CD8-positive, alpha-beta memory T cell (primary cell): ENCODE measurements around the gene GABBR1. TPM values are rescaled to one million over a fixed set of nuclear protein-coding genes. Genes with fewer than 3 reads are reported as not detected.

Experiments
- CTCF ChIA-PET: fragments of 350-600 bp; sonication (Branson Sonifier 250); formaldehyde crosslinking; loops from one replicate; lab custom pipeline; 2021; ENCODE audit warnings: antibody characterized with exemption; lab: Charles Lee
- POLR2A ChIA-PET: fragments of 350-600 bp; sonication (Branson Sonifier 250); formaldehyde crosslinking; loops from one replicate; lab custom pipeline; 2021; ENCODE audit warnings: antibody characterized with exemption; lab: Charles Lee
- DNase-seq, 5 donors: peaks; one replicate each; pipeline versions ENCODE4 v3.0.0 to v3.0.0-alpha.2; 2020 to 2022; ENCODE audit warnings: mixed read lengths in 1 of 5
- H3K27ac ChIP-seq: one replicate; pipeline ENCODE4 v1.7.0; 2013; ENCODE audit warnings: low read depth, mild to moderate bottlenecking, low read length, moderate library complexity
- H3K27me3 ChIP-seq: 2 replicates; pipeline ENCODE4 v1.7.0; 2013; ENCODE audit warnings: low read length, mild to moderate bottlenecking; ENCODE audit not compliant: insufficient read depth, poor library complexity, severe bottlenecking
- H3K36me3 ChIP-seq: 2 replicates; pipeline ENCODE4 v1.7.0; 2013; ENCODE audit warnings: mild to moderate bottlenecking, low read length, moderate library complexity; ENCODE audit not compliant: insufficient read depth
- H3K4me1 ChIP-seq: 2 replicates; pipeline ENCODE4 v1.7.0; 2013; ENCODE audit warnings: mild to moderate bottlenecking, low read length, moderate library complexity; ENCODE audit not compliant: insufficient read depth
- H3K4me3 ChIP-seq: 2 replicates; pipeline ENCODE4 v1.7.0; 2013; ENCODE audit warnings: mild to moderate bottlenecking, low read length
- H3K9me3 ChIP-seq: 2 replicates; pipeline ENCODE4 v1.7.0; 2013; ENCODE audit warnings: mild to moderate bottlenecking, low read length
- H3K27ac Mint-ChIP-seq, 8 donors: one replicate each; pipeline ENCODE4 v1.8.0; 2020 to 2021; ENCODE audit warnings: mixed read lengths in 8 of 8, mild to moderate bottlenecking in 6 of 8, inconsistent platforms in 3 of 8, moderate library complexity in 3 of 8
- H3K27me3 Mint-ChIP-seq, 2 donors: one replicate each; pipeline ENCODE4 v1.8.0; 2020 to 2021; ENCODE audit warnings: mixed read lengths in 2 of 2, mild to moderate bottlenecking in 1 of 2, moderate library complexity in 1 of 2
- H3K36me3 Mint-ChIP-seq, 3 donors: one replicate each; pipeline ENCODE4 v1.8.0; 2020 to 2021; ENCODE audit warnings: mixed read lengths in 3 of 3, inconsistent platforms in 1 of 3, mild to moderate bottlenecking in 1 of 3
- H3K4me1 Mint-ChIP-seq, 3 donors: one replicate each; pipeline ENCODE4 v1.8.0; 2020 to 2021; ENCODE audit warnings: mixed read lengths in 3 of 3, inconsistent platforms in 1 of 3, mild to moderate bottlenecking in 1 of 3
- H3K4me3 Mint-ChIP-seq, 7 donors: one replicate each; pipeline ENCODE4 v1.8.0; 2020 to 2021; ENCODE audit warnings: mixed read lengths in 7 of 7, mild to moderate bottlenecking in 6 of 7, moderate library complexity in 4 of 7, inconsistent platforms in 2 of 7
- H3K9me3 Mint-ChIP-seq, 5 donors: one replicate each; pipeline ENCODE4 v1.8.0; 2020 to 2022; ENCODE audit warnings: mixed read lengths in 5 of 5, mild to moderate bottlenecking in 3 of 5, moderate library complexity in 2 of 5, inconsistent platforms in 1 of 5
- polyA plus RNA-seq: library from polyadenylated mRNA; unstranded; fragments of 300-500 nt; fragmentation: Illumina TruSeq; gene quantifications from one replicate; pipeline ENCODE4 v1.2.3, GENCODE V29; 2021
- total RNA-seq, 2 experiments: library from RNA; stranded (reverse); gene quantifications; one replicate each; pipeline ENCODE4 v1.2.3, GENCODE V29; 2021

Gene GABBR1
- total and polyA plus RNA-seq, 3 experiments from 2014 or later = 0.45 to 8.8 (median 8.3) TPM

- Histone ChIP-seq H3K27me3 (no peaks in the 10 kb centered on the region), H3K4me3 (no peak overlapping the region), H3K4me1 (no peaks in the 10 kb centered on the region), H3K27ac (no peak overlapping the region), H3K36me3 (no peaks in the 10 kb centered on the region), H3K9me3 (no peaks in the 10 kb centered on the region)
- peaks cover 1 to 4% (median 4%) of the 10 kb centered on the region in 3 donors for H3K4me1 Mint-ChIP-seq
- H3K36me3 Mint-ChIP-seq = no peaks in the 10 kb centered on the region
- H3K9me3 Mint-ChIP-seq = peaks cover 0 to 2% (median 0%) of the 10 kb centered on the region in 5 donors
- H3K27ac Mint-ChIP-seq = no peak overlapping the region
- CTCF ChIA-PET = no interaction called here
- peaks cover 17 to 24% of the 10 kb centered on the region in 2 donors for H3K27me3 Mint-ChIP-seq
- DNase-seq = no peak
- POLR2A ChIA-PET = no interaction called here
- H3K4me3 Mint-ChIP-seq = no peak overlapping the region
These were observed 122.8 kb downstream of the GABBR1 start for GRCh38 chr6:29510202-29510601.

Other genes starting within 250 kb of the GABBR1 start
- not detected for gene OR12D2, start 237.6 kb downstream of the GABBR1 start, total RNA-seq
- gene OR12D2, start 237.6 kb downstream of the GABBR1 start, polyA plus RNA-seq = not detected
- gene OR12D1, start 218.3 kb downstream of the GABBR1 start, total RNA-seq = not detected
- gene OR12D1, start 218.3 kb downstream of the GABBR1 start, polyA plus RNA-seq = not detected
- not detected for gene OR10C1, start 193.9 kb downstream of the GABBR1 start, total RNA-seq
- not detected for gene OR10C1, start 193.9 kb downstream of the GABBR1 start, polyA plus RNA-seq
- gene OR11A1, start 176.1 kb downstream of the GABBR1 start, total RNA-seq = not detected
- gene OR11A1, start 176.1 kb downstream of the GABBR1 start, polyA plus RNA-seq = not detected
- not detected for gene OR2H1, start 176.0 kb downstream of the GABBR1 start, total RNA-seq
- not detected for gene OR2H1, start 176.0 kb downstream of the GABBR1 start, polyA plus RNA-seq
- not detected for gene MAS1L, start 145.2 kb downstream of the GABBR1 start, total RNA-seq
- gene MAS1L, start 145.2 kb downstream of the GABBR1 start, polyA plus RNA-seq = not detected
- gene UBD, start 73.5 kb downstream of the GABBR1 start, total RNA-seq = 1 to 10 TPM; 2.5 to 2.6 TPM
- gene UBD, start 73.5 kb downstream of the GABBR1 start, polyA plus RNA-seq = not detected
- not detected for gene OR2H2, start 48.1 kb downstream of the GABBR1 start, total RNA-seq
- not detected for gene OR2H2, start 48.1 kb downstream of the GABBR1 start, polyA plus RNA-seq
- gene MOG, start 23.9 kb upstream of the GABBR1 start, total RNA-seq = not detected
- not detected for gene MOG, start 23.9 kb upstream of the GABBR1 start, polyA plus RNA-seq
- gene ZFP57, start 48.0 kb upstream of the GABBR1 start, total RNA-seq = 1 to 10 TPM; 9.0 to 9.2 TPM
- 2.2 TPM for gene ZFP57, start 48.0 kb upstream of the GABBR1 start, polyA plus RNA-seq
- 100 to 1,000 TPM; 222 to 242 TPM for gene HLA-F, start 90.3 kb upstream of the GABBR1 start, total RNA-seq
- gene HLA-F, start 90.3 kb upstream of the GABBR1 start, polyA plus RNA-seq = 500 TPM
- under 1 TPM; 0.59 to 0.69 TPM for gene HLA-G, start 194.6 kb upstream of the GABBR1 start, total RNA-seq
- gene HLA-G, start 194.6 kb upstream of the GABBR1 start, polyA plus RNA-seq = 3.2 TPM